Hepatocyte (in vitro differentiated cells): ENCODE data around the gene HIF1A. TPM values are rescaled to one million over a fixed set of nuclear protein-coding genes. Genes with fewer than 3 reads are reported as not detected.
"Not testable (repeated sequence)": the region's sequence is repeated elsewhere in the genome, so short reads cannot be mapped to it uniquely, and the experiment has no call there.

Source experiments
- DNase-seq: peaks from one replicate; pipeline ENCODE4 v3.0.0-alpha.2; 2016; ENCODE audit warnings: low spot score
- H2AFZ ChIP-seq: fragments of 200-600 bp; sonication (generic); 2 replicates; pipeline ENCODE4 v1.6.0; 2016; ENCODE audit warnings: antibody characterized with exemption, mild to moderate bottlenecking
- H3K27ac ChIP-seq: fragments of 200-600 bp; sonication (generic); 2 replicates; pipeline ENCODE4 v1.5.1; 2016; ENCODE audit warnings: mild to moderate bottlenecking
- H3K27me3 ChIP-seq: fragments of 200-600 bp; sonication (generic); 2 replicates; pipeline ENCODE4 v1.6.1; 2016
- H3K36me3 ChIP-seq: fragments of 200-600 bp; sonication (generic); replicated peaks from 2 replicates; pipeline ENCODE4 v1.5.1; 2016; ENCODE audit warnings: low read depth; ENCODE audit not compliant: insufficient read depth
- H3K4me1 ChIP-seq: fragments of 200-600 bp; sonication (generic); 2 replicates; pipeline ENCODE4 v1.5.1; 2016; ENCODE audit warnings: mild to moderate bottlenecking, moderate library complexity; ENCODE audit not compliant: insufficient read depth
- H3K4me2 ChIP-seq: fragments of 200-600 bp; sonication (generic); 2 replicates; pipeline ENCODE4 v1.6.0; 2016
- H3K4me3 ChIP-seq: fragments of 200-600 bp; sonication (generic); 2 replicates; pipeline ENCODE4 v1.5.1; 2016; ENCODE audit warnings: mild to moderate bottlenecking
- H3K79me2 ChIP-seq: fragments of 200-600 bp; sonication (generic); 2 replicates; pipeline ENCODE4 v1.6.0; 2017; ENCODE audit warnings: mild to moderate bottlenecking
- H3K9me2 ChIP-seq: fragments of 200-600 bp; sonication (generic); replicated peaks from 2 replicates; pipeline ENCODE4 v1.6.0; 2017; ENCODE audit warnings: mild to moderate bottlenecking; ENCODE audit not compliant: insufficient read depth
- H3K9me3 ChIP-seq: fragments of 200-600 bp; sonication (generic); 2 replicates; pipeline ENCODE4 v1.5.1; 2016; ENCODE audit warnings: low read depth, mild to moderate bottlenecking
- H4K20me1 ChIP-seq: fragments of 200-600 bp; sonication (generic); 2 replicates; pipeline ENCODE4 v1.6.0; 2016; ENCODE audit warnings: mild to moderate bottlenecking; ENCODE audit not compliant: insufficient read depth, poor library complexity, severe bottlenecking
- EZH2 ChIP-seq: fragments of 200-600 bp; sonication (generic); IDR thresholded peaks from 2 replicates; pipeline ENCODE4 v1.6.1; 2016; ENCODE audit warnings: antibody characterized with exemption, mild to moderate bottlenecking, borderline replicate concordance
- EZH2phosphoT487 ChIP-seq: fragments of 200-600 bp; sonication (generic); IDR thresholded peaks from one replicate; pipeline ENCODE4 v1.6.1; 2018; ENCODE audit warnings: antibody characterized with exemption, mild to moderate bottlenecking, low read depth, moderate library complexity; ENCODE audit not compliant: unreplicated experiment, severe bottlenecking
- WGBS: methylation state at CpG from one replicate; pipeline ENCODE4 v1.1.6; 2016; ENCODE audit warnings: low lambda C conversion rate; ENCODE audit errors: missing lambda C conversion rate; 5-methylcytosine and 5-hydroxymethylcytosine counted together
- polyA plus RNA-seq: library from polyadenylated mRNA; unstranded; fragments of >200 nt; fragmentation: Nextera tagmentation; extraction: Ambion mirVana; gene quantifications from 2 replicates; pipeline ENCODE4 v1.2.1, GENCODE V29; 2016
- total RNA-seq: library from RNA; depleted of rRNA; stranded (reverse); fragments of >200 nt; gene quantifications from 2 replicates; pipeline ENCODE4 v1.2.3, GENCODE V29; 2014
- TF ChIP-seq, protein P1 (sequence below): fragments of 200-600 bp; sonication (generic); IDR thresholded peaks from 2 replicates; pipeline ENCODE4 v1.5.1; 2016; ENCODE audit warnings: antibody characterized with exemption, mild to moderate bottlenecking; ENCODE audit not compliant: poor library complexity

HIF1A gene
- total and polyA plus RNA-seq, 2 experiments from 2014 or later, result 169 to 285 TPM

DNA sequence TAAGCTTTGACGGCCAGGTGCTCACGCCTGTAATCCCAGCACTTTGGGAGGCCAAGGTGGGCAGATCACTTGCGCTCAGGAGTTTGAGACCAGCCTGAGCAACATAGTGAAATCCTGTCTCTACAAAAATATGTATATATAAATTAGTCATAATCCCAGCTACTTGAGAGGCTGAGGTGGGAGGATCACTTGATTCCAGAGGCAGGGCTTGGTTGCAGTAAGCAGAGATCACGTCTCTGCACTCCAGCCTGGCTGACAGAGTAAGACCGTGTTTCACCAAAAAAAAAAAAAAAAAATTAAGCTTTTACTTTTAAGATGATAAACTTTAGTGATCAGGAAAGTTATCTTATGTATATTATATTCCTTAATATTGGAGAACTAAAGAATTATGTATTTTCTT is 48.9 kb downstream of the HIF1A start:
- Histone ChIP-seq H2AFZ (no peak overlapping the region), H4K20me1 (no peaks in the 10 kb centered on the region), H3K27ac (no peak overlapping the region), H3K79me2 (peaks cover 16% of the 10 kb centered on the region), H3K9me2 (no peaks in the 10 kb centered on the region), H3K4me3 (no peak overlapping the region), H3K9me3 (no peaks in the 10 kb centered on the region), H3K36me3 (peaks cover 3% of the 10 kb centered on the region), H3K27me3 (no peaks in the 10 kb centered on the region), H3K4me1 (no peaks in the 10 kb centered on the region), H3K4me2 (no peak overlapping the region)
- no peak for TF ChIP-seq EZH2
- TF ChIP-seq, protein P1, sequence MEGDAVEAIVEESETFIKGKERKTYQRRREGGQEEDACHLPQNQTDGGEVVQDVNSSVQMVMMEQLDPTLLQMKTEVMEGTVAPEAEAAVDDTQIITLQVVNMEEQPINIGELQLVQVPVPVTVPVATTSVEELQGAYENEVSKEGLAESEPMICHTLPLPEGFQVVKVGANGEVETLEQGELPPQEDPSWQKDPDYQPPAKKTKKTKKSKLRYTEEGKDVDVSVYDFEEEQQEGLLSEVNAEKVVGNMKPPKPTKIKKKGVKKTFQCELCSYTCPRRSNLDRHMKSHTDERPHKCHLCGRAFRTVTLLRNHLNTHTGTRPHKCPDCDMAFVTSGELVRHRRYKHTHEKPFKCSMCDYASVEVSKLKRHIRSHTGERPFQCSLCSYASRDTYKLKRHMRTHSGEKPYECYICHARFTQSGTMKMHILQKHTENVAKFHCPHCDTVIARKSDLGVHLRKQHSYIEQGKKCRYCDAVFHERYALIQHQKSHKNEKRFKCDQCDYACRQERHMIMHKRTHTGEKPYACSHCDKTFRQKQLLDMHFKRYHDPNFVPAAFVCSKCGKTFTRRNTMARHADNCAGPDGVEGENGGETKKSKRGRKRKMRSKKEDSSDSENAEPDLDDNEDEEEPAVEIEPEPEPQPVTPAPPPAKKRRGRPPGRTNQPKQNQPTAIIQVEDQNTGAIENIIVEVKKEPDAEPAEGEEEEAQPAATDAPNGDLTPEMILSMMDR, result no peak
- TF ChIP-seq EZH2phosphoT487, result no peak
- no peak for DNase-seq
- 92% methylated on average over 5 of the region's 5 CpGs for WGBS

DNA sequence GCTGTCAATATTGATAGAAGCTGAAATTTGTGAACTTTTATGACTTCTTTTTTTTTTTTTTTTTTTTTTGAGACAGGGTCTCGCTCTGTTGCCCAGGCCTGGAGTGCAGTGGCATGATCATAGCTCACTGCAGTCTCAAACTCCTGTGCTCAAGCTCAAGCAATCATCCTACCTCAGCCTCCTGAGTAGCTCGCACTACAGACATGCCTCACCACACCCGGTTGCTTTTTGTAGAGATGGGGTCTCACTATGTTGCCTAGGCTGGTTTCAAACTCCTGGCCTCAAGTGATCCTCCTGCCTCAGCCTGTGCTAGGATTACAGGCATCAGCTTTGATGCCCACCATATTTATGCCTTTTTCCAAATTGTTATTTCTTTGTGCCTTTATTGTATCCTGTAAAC is 51.0 kb downstream of the HIF1A start:
- H3K27me3 ChIP-seq, H3K4me2 ChIP-seq, H3K79me2 ChIP-seq, H3K4me1 ChIP-seq, H2AFZ ChIP-seq, H3K9me2 ChIP-seq, H3K36me3 ChIP-seq, DNase-seq, H4K20me1 ChIP-seq, H3K4me3 ChIP-seq, H3K27ac ChIP-seq, H3K9me3 ChIP-seq: not testable (repeated sequence)
- 95% methylated on average over 3 of the region's 3 CpGs for WGBS

DNA sequence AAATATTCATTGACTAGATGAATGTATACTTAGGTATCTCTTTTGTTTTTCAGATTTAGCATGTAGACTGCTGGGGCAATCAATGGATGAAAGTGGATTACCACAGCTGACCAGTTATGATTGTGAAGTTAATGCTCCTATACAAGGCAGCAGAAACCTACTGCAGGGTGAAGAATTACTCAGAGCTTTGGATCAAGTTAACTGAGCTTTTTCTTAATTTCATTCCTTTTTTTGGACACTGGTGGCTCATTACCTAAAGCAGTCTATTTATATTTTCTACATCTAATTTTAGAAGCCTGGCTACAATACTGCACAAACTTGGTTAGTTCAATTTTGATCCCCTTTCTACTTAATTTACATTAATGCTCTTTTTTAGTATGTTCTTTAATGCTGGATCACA is 51.6 kb downstream of the HIF1A start:
- Histone ChIP-seq H2AFZ (no peak overlapping the region), H3K4me2 (no peak overlapping the region), H3K27me3 (no peaks in the 10 kb centered on the region), H3K9me2 (no peaks in the 10 kb centered on the region), H3K36me3 (no peaks in the 10 kb centered on the region), H3K79me2 (peaks cover 9% of the 10 kb centered on the region), H3K27ac (no peak overlapping the region), H3K4me1 (no peaks in the 10 kb centered on the region), H3K9me3 (no peaks in the 10 kb centered on the region), H3K4me3 (no peak overlapping the region), H4K20me1 (no peaks in the 10 kb centered on the region)
- no peak for DNase-seq
- TF ChIP-seq, protein P1, result no peak
- TF ChIP-seq EZH2 (no peak), EZH2phosphoT487 (no peak)

DNA sequence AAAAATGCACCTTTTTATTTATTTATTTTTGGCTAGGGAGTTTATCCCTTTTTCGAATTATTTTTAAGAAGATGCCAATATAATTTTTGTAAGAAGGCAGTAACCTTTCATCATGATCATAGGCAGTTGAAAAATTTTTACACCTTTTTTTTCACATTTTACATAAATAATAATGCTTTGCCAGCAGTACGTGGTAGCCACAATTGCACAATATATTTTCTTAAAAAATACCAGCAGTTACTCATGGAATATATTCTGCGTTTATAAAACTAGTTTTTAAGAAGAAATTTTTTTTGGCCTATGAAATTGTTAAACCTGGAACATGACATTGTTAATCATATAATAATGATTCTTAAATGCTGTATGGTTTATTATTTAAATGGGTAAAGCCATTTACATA is 52.0 kb downstream of the HIF1A start:
- H3K79me2 ChIP-seq, result peaks cover 9% of the 10 kb centered on the region

More for the DNA sequence above, 52.0 kb downstream of the HIF1A start:
- Histone ChIP-seq H3K9me3 (no peaks in the 10 kb centered on the region), H3K4me3 (no peak overlapping the region), H4K20me1 (no peaks in the 10 kb centered on the region), H3K4me1 (no peaks in the 10 kb centered on the region), H3K27ac (no peak overlapping the region), H2AFZ (no peak overlapping the region), H3K4me2 (no peak overlapping the region), H3K9me2 (no peaks in the 10 kb centered on the region), H3K36me3 (no peaks in the 10 kb centered on the region), H3K27me3 (no peaks in the 10 kb centered on the region)
- no peak for DNase-seq
- TF ChIP-seq EZH2, result no peak
- TF ChIP-seq EZH2phosphoT487, result no peak
- TF ChIP-seq, protein P1, result no peak
- 97% methylated on average over 3 of the region's 3 CpGs for WGBS
